NB4 (cell line): ENCODE data around the gene COL6A3.

Source experiments
- DNase-seq: peaks from one replicate; pipeline ENCODE4 v3.0.0; 2010; ENCODE audit warnings: low read depth
- H3K4me3 ChIP-seq: one replicate; pipeline ENCODE4 v1.5.1; 2011; ENCODE audit warnings: mild to moderate bottlenecking, low read depth, low read length, moderate library complexity
- MAX ChIP-seq: IDR thresholded peaks from 2 replicates; pipeline ENCODE4 v1.6.1; 2011; ENCODE audit warnings: low read depth, low read length
- MYC ChIP-seq: IDR thresholded peaks from 2 replicates; pipeline ENCODE4 v1.6.1; 2011; ENCODE audit warnings: low read depth, low read length
- POLR2A ChIP-seq: IDR thresholded peaks from 2 replicates; pipeline ENCODE4 v1.6.1; 2011; ENCODE audit warnings: mild to moderate bottlenecking; ENCODE audit not compliant: insufficient read length; ENCODE audit errors: extremely low read depth
- TF ChIP-seq, protein P1 (sequence below): IDR thresholded peaks from one replicate; pipeline ENCODE4 v1.5.1; 2012; ENCODE audit warnings: low read depth, low read length

The COL6A3 gene

DNA sequence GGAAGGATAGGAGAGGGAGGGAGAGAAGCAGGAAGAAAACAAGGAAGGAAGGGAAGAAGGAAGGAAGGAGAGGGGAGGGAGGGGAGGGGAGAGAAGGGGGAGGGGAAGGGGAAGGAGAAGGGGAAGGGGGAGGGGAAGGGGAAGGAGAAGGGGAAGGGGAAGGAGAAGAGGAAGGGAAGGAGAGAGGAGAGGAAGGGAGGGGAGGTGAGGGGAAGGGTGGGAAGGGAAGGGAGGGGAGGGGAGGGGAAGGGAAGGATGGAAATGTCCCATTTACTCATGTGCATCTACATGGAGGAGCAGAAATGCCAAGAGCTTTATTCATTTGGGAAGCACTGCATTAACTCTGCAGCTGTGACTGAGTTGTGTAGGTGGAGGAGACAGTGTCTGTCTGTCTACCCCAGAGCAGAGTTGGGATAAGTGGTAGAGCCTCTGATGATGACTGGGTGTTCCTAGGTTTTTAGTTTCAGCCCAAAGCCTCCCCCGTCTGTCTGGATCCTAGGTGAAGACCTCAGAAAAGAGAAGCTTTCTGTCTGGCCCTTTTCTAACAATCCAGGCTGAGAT, 131.3 kb downstream of the COL6A3 start:
- H3K4me3 ChIP-seq = no peak overlapping the region
- TF ChIP-seq, protein P1, sequence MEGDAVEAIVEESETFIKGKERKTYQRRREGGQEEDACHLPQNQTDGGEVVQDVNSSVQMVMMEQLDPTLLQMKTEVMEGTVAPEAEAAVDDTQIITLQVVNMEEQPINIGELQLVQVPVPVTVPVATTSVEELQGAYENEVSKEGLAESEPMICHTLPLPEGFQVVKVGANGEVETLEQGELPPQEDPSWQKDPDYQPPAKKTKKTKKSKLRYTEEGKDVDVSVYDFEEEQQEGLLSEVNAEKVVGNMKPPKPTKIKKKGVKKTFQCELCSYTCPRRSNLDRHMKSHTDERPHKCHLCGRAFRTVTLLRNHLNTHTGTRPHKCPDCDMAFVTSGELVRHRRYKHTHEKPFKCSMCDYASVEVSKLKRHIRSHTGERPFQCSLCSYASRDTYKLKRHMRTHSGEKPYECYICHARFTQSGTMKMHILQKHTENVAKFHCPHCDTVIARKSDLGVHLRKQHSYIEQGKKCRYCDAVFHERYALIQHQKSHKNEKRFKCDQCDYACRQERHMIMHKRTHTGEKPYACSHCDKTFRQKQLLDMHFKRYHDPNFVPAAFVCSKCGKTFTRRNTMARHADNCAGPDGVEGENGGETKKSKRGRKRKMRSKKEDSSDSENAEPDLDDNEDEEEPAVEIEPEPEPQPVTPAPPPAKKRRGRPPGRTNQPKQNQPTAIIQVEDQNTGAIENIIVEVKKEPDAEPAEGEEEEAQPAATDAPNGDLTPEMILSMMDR = no peak
- TF ChIP-seq MAX = no peak
- TF ChIP-seq POLR2A = no peak
- no peak for TF ChIP-seq MYC
- no peak for DNase-seq

DNA sequence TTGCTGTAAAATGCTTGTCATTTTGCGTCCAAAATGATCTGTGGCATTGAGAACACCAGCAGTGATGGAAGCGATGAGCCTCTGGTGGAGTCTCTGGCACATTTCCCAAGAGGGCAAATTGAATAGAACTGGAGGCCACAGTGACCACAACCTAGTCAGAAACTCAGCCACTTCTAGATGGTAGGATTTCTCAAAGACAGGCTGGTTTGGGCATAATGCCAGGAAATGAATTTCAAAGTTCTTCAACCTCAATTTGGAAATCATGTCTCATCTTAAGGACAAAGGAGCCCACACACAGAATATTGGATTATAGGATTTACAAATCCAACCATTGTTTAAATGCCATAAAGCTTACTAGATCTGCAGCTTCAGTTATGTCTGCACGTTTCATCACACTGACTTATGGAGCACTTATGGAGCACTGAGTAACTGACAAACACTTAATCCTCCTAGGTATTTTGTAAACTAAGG, 132.1 kb downstream of the COL6A3 start:
- TF ChIP-seq, protein P1 = no peak
- no peak for TF ChIP-seq POLR2A
- TF ChIP-seq MYC = no peak
- TF ChIP-seq MAX = no peak
- no peak overlapping the region for H3K4me3 ChIP-seq
- peak; percentile 78 for DNase-seq

DNA sequence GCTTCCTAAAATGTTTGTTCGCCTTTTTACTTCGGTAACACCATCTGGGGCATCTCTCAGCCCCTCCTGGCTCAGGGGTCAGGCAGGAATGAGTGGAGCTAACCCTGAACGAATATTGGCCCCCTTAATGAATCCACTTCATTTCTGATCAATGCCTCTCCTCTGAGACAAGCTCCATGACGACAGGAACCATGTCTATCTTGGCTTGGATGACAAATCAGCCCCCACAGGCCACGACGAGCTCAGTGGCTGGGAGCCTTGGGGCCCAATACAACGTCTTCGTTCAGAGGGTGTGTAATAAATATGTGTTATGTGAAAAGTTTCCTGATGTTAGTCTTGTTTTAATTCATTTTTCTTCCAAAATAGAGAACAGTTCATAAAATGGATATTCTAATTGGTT, 133.0 kb downstream of the COL6A3 start:
- no peak for TF ChIP-seq POLR2A
- TF ChIP-seq, protein P1 = no peak
- no peak for TF ChIP-seq MAX
- no peak for TF ChIP-seq MYC
- no peak for DNase-seq
- no peak overlapping the region for H3K4me3 ChIP-seq

- TF ChIP-seq POLR2A (no peak), MYC (no peak), MAX (no peak)
- TF ChIP-seq, protein P1 = no peak
- DNase-seq = no peak
- no peak overlapping the region for H3K4me3 ChIP-seq
These were observed 133.7 kb downstream of the COL6A3 start for GRCh38 chr2:237280229-237280628.

GRCh38 chr2:237279012-237279768, 134.8 kb downstream of the COL6A3 start:
- H3K4me3 ChIP-seq = no peak overlapping the region
- no peak for TF ChIP-seq MYC
- TF ChIP-seq, protein P1 = no peak
- no peak for TF ChIP-seq POLR2A
- no peak for TF ChIP-seq MAX
- DNase-seq = no peak

DNA sequence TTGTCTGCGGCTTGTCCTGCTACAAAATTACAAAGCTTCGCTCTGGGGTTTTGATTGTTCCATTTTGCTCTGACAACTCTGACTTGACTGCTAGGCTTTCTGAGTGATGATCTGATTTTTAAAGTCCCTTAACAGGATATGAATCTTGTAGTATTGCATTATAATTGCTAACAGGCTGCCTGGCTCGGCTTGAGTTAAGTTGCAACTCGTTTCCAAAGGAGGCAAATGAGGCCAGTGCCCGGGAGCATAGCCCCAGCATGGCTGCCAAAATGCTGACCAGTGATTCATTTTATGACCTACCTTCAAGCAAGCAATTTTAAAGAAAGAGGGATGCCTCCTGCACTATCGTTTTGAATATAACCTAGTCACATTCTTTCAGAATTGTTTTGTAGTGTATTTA, 135.4 kb downstream of the COL6A3 start:
- TF ChIP-seq, protein P1 = no peak
- TF ChIP-seq POLR2A (no peak), MAX (no peak), MYC (no peak)
- no peak for DNase-seq
- H3K4me3 ChIP-seq = no peak overlapping the region
